Lung (tissue), 12 donors: ENCODE data around the gene LIG1. TPM values are rescaled to one million over a fixed set of nuclear protein-coding genes. Genes with fewer than 3 reads are reported as not detected.

Experiments
- ATAC-seq: fragments of 200-7000 bp; cut with Tn5 transposase; one replicate; pipeline ENCODE4 v1.9.1; 2020; ENCODE audit warnings: moderate number of reproducible peaks; ENCODE audit not compliant: insufficient read depth, low FRiP score
- DNase-seq, 3 donors: peaks; one replicate each; pipeline ENCODE4 v3.0.0-alpha.2; 2013 to 2017
- H3K27ac ChIP-seq, 2 donors: one replicate each; pipeline ENCODE4 v1.5.1; 2013; ENCODE audit warnings: mild to moderate bottlenecking in 2 of 2, moderate library complexity in 2 of 2, control low read depth in 1 of 2, inconsistent platforms in 1 of 2, low read depth in 1 of 2, low read length in 1 of 2
- H3K27me3 ChIP-seq, 3 donors: one replicate each; pipeline ENCODE4 v1.5.1; 2013; ENCODE audit warnings: low read length in 2 of 3; ENCODE audit not compliant: control insufficient read depth in 3 of 3, insufficient read depth in 3 of 3
- H3K36me3 ChIP-seq, 4 donors: one replicate each; pipeline ENCODE4 v1.5.1; 2013; ENCODE audit warnings: low read length in 4 of 4, mild to moderate bottlenecking in 1 of 4, moderate library complexity in 1 of 4; ENCODE audit not compliant: control insufficient read depth in 4 of 4, insufficient read depth in 4 of 4
- H3K4me1 ChIP-seq, 5 donors: one replicate each; pipeline ENCODE4 v1.5.1; 2013; ENCODE audit warnings: low read length in 5 of 5, mild to moderate bottlenecking in 2 of 5, moderate library complexity in 1 of 5; ENCODE audit not compliant: control insufficient read depth in 5 of 5, insufficient read depth in 5 of 5
- H3K4me3 ChIP-seq: one replicate; pipeline ENCODE4 v1.5.1; 2013; ENCODE audit warnings: mild to moderate bottlenecking, control low read depth, moderate library complexity
- H3K9ac ChIP-seq, 2 donors: one replicate each; pipeline ENCODE4 v1.5.1; 2013; ENCODE audit warnings: low read length in 2 of 2, control low read depth in 1 of 2; ENCODE audit not compliant: insufficient read depth in 1 of 2
- H3K9me3 ChIP-seq, 4 donors: one replicate each; pipeline ENCODE4 v1.5.1; 2013; ENCODE audit warnings: low read length in 3 of 4, mild to moderate bottlenecking in 1 of 4, moderate library complexity in 1 of 4; ENCODE audit not compliant: control insufficient read depth in 4 of 4, insufficient read depth in 3 of 4
- WGBS, 2 donors: extraction: QIAGEN DNeasy Blood & Tissue Kit; methylation state at CpG; one replicate each; pipeline ENCODE4 v1.1.7; 2013; 5-methylcytosine and 5-hydroxymethylcytosine counted together
- polyA plus RNA-seq, 2 donors: library from polyadenylated mRNA; stranded (reverse); fragments of 200-250 nt; gene quantifications; one replicate each; pipeline ENCODE4 v1.2.1, GENCODE V29; 2013
- total RNA-seq, 2 donors: library from RNA; depleted of rRNA in 1 of 2; stranded (reverse); fragments of >200 nt in 1 of 2; gene quantifications; one replicate each; pipeline ENCODE4 v1.2.1, GENCODE V29; 2014 to 2021
- TF ChIP-seq, protein P1 (sequence below): IDR thresholded peaks from 2 replicates; pipeline ENCODE4 v1.5.1; 2012; ENCODE audit warnings: mild to moderate bottlenecking; ENCODE audit errors: control extremely low read depth, extremely low read depth
- donor health status: control.
- donor health status: control.
- donor health status: Bipolar disorder and iron deficiency.
- donor health status: healthy.
- donor health status: DM: yes; HTN: yes; CAD: no.

The LIG1 gene
- total and polyA plus RNA-seq, 4 donors = 10.6 to 40.5 (median 25.3) TPM

GRCh38 chr19:48113190-48113917 is 56.8 kb downstream of the LIG1 start:
- TF ChIP-seq, protein P1, sequence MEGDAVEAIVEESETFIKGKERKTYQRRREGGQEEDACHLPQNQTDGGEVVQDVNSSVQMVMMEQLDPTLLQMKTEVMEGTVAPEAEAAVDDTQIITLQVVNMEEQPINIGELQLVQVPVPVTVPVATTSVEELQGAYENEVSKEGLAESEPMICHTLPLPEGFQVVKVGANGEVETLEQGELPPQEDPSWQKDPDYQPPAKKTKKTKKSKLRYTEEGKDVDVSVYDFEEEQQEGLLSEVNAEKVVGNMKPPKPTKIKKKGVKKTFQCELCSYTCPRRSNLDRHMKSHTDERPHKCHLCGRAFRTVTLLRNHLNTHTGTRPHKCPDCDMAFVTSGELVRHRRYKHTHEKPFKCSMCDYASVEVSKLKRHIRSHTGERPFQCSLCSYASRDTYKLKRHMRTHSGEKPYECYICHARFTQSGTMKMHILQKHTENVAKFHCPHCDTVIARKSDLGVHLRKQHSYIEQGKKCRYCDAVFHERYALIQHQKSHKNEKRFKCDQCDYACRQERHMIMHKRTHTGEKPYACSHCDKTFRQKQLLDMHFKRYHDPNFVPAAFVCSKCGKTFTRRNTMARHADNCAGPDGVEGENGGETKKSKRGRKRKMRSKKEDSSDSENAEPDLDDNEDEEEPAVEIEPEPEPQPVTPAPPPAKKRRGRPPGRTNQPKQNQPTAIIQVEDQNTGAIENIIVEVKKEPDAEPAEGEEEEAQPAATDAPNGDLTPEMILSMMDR = no peak
- H3K36me3 ChIP-seq = peaks cover 0 to 9% (median 4%) of the 10 kb centered on the region in 4 donors
- no peak overlapping the region for H3K9ac ChIP-seq
- DNase-seq (no peak), ATAC-seq (no peak)
- 90% methylated on average over 16 of the region's 16 CpGs for WGBS, 2 donors
- peaks cover 0 to 12% (median 4%) of the 10 kb centered on the region in 5 donors for H3K4me1 ChIP-seq
- no peak overlapping the region for H3K27ac ChIP-seq
- H3K27me3 ChIP-seq = no peaks in the 10 kb centered on the region
- H3K9me3 ChIP-seq = no peaks in the 10 kb centered on the region
- no peak overlapping the region for H3K4me3 ChIP-seq

DNA sequence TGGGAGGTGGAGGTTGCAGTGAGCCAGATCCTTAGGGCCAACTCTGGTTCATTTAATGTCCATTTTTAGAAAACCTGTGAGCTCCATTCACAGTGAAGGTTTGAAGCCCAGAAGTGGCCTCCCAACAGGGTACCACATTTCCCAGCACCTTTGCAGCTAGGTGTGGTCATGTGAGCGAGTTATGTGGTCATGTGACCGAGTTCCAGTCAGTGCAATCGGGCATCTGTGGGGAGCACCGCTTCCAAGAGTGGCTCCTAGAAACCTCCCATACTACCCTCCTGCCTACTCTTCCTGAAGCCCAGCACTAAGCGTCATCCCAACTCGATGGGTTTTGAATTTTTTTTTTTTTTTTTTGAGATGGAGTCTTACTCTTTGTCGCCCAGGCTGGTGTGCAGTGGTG is 58.9 kb downstream of the LIG1 start:
- no peak for DNase-seq
- Histone ChIP-seq H3K27me3 (no peaks in the 10 kb centered on the region), H3K9me3 (no peaks in the 10 kb centered on the region), H3K4me1 (peaks cover 0 to 15% (median 4%) of the 10 kb centered on the region in 5 donors), H3K9ac (no peak overlapping the region), H3K4me3 (no peak overlapping the region), H3K36me3 (peaks cover 0 to 9% (median 2%) of the 10 kb centered on the region in 4 donors), H3K27ac (peak overlapping the region; percentile 66 to 100)
- ATAC-seq = no peak
- WGBS, 2 donors = 73 to 76% methylated on average over 7 of the region's 7 CpGs
- TF ChIP-seq, protein P1 = no peak

DNA sequence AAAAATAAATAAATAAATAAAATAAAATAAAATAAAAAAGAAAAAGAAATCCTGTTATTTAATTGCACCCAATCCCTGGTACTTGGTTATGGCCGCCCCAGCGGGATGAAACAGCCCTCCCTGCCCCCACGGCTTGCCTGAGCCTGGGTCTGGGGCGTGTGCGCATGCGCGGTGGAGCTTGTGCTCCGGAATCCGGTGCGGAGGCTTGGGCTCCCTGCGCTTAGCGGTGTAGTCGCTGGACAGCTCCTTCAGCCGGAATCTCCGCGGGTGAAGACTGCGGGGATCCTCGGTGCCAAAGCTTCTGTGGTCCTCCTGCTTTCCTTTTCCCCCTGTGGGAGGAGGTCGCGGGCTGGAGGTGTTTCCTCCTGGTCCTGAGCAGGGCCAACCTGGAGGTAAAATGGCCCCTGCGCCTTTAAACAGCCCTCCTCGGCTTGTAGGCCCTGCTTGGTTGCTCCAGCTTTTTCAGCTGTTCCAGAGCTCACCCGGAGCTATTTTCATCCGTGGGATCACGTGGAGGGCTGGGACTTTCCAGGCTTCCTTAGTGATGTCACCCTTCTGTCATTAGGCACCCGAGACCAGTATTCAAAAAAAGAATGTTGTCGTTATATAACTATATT is 59.7 kb downstream of the LIG1 start, which contains the start of gene PLA2G4C:
PLA2G4C (minus strand) TSS at position 468 of the 617 bp plus-strand sequence. CDS start 4,288 bp downstream, outside the sequence.
- DNase-seq = peak; percentile 90
- H3K4me1 ChIP-seq = peaks cover 0 to 15% (median 4%) of the 10 kb centered on the region in 5 donors
- H3K9me3 ChIP-seq = no peaks in the 10 kb centered on the region
- TF ChIP-seq, protein P1 = no peak
- H3K9ac ChIP-seq = peak within 1 kb of the TSS in 1 of 2 donors; percentile 85
- peak within 1 kb of the TSS; percentile 98 to 100 for H3K27ac ChIP-seq
- H3K4me3 ChIP-seq = peak within 1 kb of the TSS; percentile 64
- no peaks in the 10 kb centered on the region for H3K27me3 ChIP-seq
- 1% methylated on average over 27 of the region's 27 CpGs for WGBS, 2 donors
- peaks cover 0 to 5% (median 0%) of the 10 kb centered on the region in 4 donors for H3K36me3 ChIP-seq
- ATAC-seq = peak; percentile 77
